SK-N-SH treated with all-trans-retinoic acid at 6 μM for 48 hours (cell line): ENCODE results near the gene SMARCC2.

Experiments used
- BACH2 ChIP-seq: fragments of 250-450 bp; sonication (Bioruptor Pico); IDR thresholded peaks from 2 replicates; pipeline ENCODE4 v1.9.0; 2021; ENCODE audit warnings: mild to moderate bottlenecking, borderline replicate concordance
- CSDC2 ChIP-seq: fragments of 250-450 bp; sonication (Bioruptor Pico); IDR thresholded peaks from 2 replicates; pipeline ENCODE4 v1.5.0; 2020; ENCODE audit warnings: mild to moderate bottlenecking, moderate library complexity
- ESRRG ChIP-seq: fragments of 250-450 bp; sonication (Bioruptor Pico); IDR thresholded peaks from 2 replicates; pipeline ENCODE4 v1.6.1; 2021; ENCODE audit warnings: mild to moderate bottlenecking
- OSR1 ChIP-seq: fragments of 250-450 bp; sonication (Bioruptor Pico); IDR thresholded peaks from 2 replicates; pipeline ENCODE4 v1.8.0; 2022; ENCODE audit warnings: moderate library complexity, mild to moderate bottlenecking, inconsistent platforms
- PATZ1 ChIP-seq: fragments of 250-450 bp; sonication (Bioruptor Pico); IDR thresholded peaks from 2 replicates; pipeline ENCODE4 v1.8.0; 2020; ENCODE audit warnings: mild to moderate bottlenecking, moderate library complexity, borderline replicate concordance
- PPARA ChIP-seq: fragments of 250-450 bp; sonication (Bioruptor Pico); IDR thresholded peaks from 2 replicates; pipeline ENCODE4 v1.5.0; 2020; ENCODE audit warnings: mild to moderate bottlenecking, borderline replicate concordance
- RARB ChIP-seq: fragments of 250-450 bp; sonication (Bioruptor Pico); IDR thresholded peaks from 2 replicates; pipeline ENCODE4 v1.8.0; 2021; ENCODE audit warnings: mild to moderate bottlenecking, moderate library complexity
- TCF4 ChIP-seq: fragments of 250-450 bp; sonication (Bioruptor Pico); IDR thresholded peaks from 2 replicates; pipeline ENCODE4 v1.8.0; 2021; ENCODE audit warnings: mild to moderate bottlenecking, moderate library complexity, borderline replicate concordance
- TOX ChIP-seq: fragments of 250-450 bp; sonication (Bioruptor Pico); IDR thresholded peaks from 2 replicates; pipeline ENCODE4 v1.8.0; 2021; ENCODE audit warnings: mild to moderate bottlenecking, moderate library complexity, borderline replicate concordance
- TSHZ2 ChIP-seq: fragments of 250-450 bp; sonication (Bioruptor Pico); IDR thresholded peaks from 2 replicates; pipeline ENCODE4 v1.5.0; 2020; ENCODE audit warnings: mild to moderate bottlenecking, moderate library complexity
- ZFP3 ChIP-seq: fragments of 250-450 bp; sonication (Bioruptor Pico); IDR thresholded peaks from 2 replicates; pipeline ENCODE4 v1.5.0; 2020; ENCODE audit warnings: mild to moderate bottlenecking, moderate library complexity
- ZFP30 ChIP-seq: fragments of 450-650 bp; formaldehyde crosslinking; IDR thresholded peaks from 2 replicates; pipeline ENCODE4 v1.5.0; 2022; ENCODE audit warnings: mild to moderate bottlenecking, moderate library complexity
- TF ChIP-seq, protein P1 (sequence below): fragments of 250-450 bp; sonication (Bioruptor Pico); IDR thresholded peaks from 2 replicates; pipeline ENCODE4 v1.8.0; 2021; ENCODE audit warnings: low read depth, mild to moderate bottlenecking, moderate library complexity, borderline replicate concordance
- TF ChIP-seq, protein P2 (sequence below): fragments of 250-450 bp; sonication (Bioruptor Pico); IDR thresholded peaks from 2 replicates; pipeline ENCODE4 v1.5.1; 2020; ENCODE audit warnings: low read depth, mild to moderate bottlenecking, moderate library complexity

- TF ChIP-seq ZFP3 (no peak), PPARA (CRISPR knock-in tag) (no peak), CSDC2 (no peak), TSHZ2 (no peak), RARB (no peak), ESRRG (no peak), OSR1 (CRISPR knock-in tag) (no peak), ZFP30 (CRISPR knock-in tag) (no peak), PATZ1 (CRISPR knock-in tag) (no peak), TCF4 (no peak), BACH2 (no peak), TOX (CRISPR knock-in tag) (no peak)
- TF ChIP-seq, protein P1, sequence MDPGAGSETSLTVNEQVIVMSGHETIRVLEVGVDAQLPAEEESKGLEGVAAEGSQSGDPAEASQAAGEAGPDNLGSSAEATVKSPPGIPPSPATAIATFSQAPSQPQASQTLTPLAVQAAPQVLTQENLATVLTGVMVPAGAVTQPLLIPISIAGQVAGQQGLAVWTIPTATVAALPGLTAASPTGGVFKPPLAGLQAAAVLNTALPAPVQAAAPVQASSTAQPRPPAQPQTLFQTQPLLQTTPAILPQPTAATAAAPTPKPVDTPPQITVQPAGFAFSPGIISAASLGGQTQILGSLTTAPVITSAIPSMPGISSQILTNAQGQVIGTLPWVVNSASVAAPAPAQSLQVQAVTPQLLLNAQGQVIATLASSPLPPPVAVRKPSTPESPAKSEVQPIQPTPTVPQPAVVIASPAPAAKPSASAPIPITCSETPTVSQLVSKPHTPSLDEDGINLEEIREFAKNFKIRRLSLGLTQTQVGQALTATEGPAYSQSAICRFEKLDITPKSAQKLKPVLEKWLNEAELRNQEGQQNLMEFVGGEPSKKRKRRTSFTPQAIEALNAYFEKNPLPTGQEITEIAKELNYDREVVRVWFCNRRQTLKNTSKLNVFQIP: no peak
- TF ChIP-seq, protein P2, sequence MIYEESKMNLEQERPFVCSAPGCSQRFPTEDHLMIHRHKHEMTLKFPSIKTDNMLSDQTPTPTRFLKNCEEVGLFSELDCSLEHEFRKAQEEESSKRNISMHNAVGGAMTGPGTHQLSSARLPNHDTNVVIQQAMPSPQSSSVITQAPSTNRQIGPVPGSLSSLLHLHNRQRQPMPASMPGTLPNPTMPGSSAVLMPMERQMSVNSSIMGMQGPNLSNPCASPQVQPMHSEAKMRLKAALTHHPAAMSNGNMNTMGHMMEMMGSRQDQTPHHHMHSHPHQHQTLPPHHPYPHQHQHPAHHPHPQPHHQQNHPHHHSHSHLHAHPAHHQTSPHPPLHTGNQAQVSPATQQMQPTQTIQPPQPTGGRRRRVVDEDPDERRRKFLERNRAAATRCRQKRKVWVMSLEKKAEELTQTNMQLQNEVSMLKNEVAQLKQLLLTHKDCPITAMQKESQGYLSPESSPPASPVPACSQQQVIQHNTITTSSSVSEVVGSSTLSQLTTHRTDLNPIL (CRISPR knock-in tag): no peak
Observed at GRCh38 chr12:56192582-56192981, 3.3 kb upstream of the SMARCC2 start.
